B cell (primary cell): ENCODE data around the gene NPPA. TPM values are rescaled to one million over a fixed set of nuclear protein-coding genes. Genes with fewer than 3 reads are reported as not detected.

Experiments used
- ATAC-seq: fragments of 200-7000 bp; cut with Tn5 transposase; one replicate; pipeline ENCODE4 v1.10.0; 2021; ENCODE audit warnings: low read depth, mild to moderate bottlenecking, moderate number of reproducible peaks, moderate library complexity
- CTCF ChIA-PET: fragments of 350-600 bp; sonication (Branson Sonifier 250); formaldehyde crosslinking; loops from one replicate; lab custom pipeline; 2021; ENCODE audit warnings: antibody characterized with exemption, inconsistent platforms; lab: Charles Lee
- POLR2A ChIA-PET: fragments of 350-600 bp; sonication (Branson Sonifier 250); formaldehyde crosslinking; loops from one replicate; lab custom pipeline; 2021; ENCODE audit warnings: antibody characterized with exemption; lab: Charles Lee
- DNase-seq: peaks from one replicate; pipeline ENCODE4 v3.0.0; 2013
- H2AFZ ChIP-seq: 2 replicates; pipeline ENCODE4 v1.6.1; 2012; ENCODE audit warnings: mild to moderate bottlenecking, low read depth, low read length; ENCODE audit not compliant: insufficient read depth, poor library complexity, severe bottlenecking
- H3K27ac ChIP-seq, 2 donors: 1 replicate in 1 of 2; 2 replicates in 1 of 2; pipeline ENCODE4 v1.5.1; 2012 to 2013; ENCODE audit warnings: low read length in 2 of 2, mild to moderate bottlenecking in 2 of 2, moderate library complexity in 1 of 2
- H3K27me3 ChIP-seq, 4 experiments: fragments of 200-600 bp in 1 of 4; sonication (generic) in 1 of 4; replicated peaks in 1 of 4; 1 replicate in 2 of 4; 2 replicates in 2 of 4; pipeline versions ENCODE4 v1.6.1 to v1.7.0; 2013 to 2016; ENCODE audit warnings: low read length in 3 of 4, mild to moderate bottlenecking in 2 of 4, mixed read lengths in 1 of 4, moderate library complexity in 1 of 4; ENCODE audit not compliant: insufficient read depth in 4 of 4, control insufficient read depth in 3 of 4; ENCODE audit errors: control extremely low read depth in 1 of 4
- H3K36me3 ChIP-seq, 2 experiments: replicated peaks in 1 of 2; 1 replicate in 1 of 2; 2 replicates in 1 of 2; pipeline versions ENCODE4 v1.6.1 to v1.7.1; 2013; ENCODE audit warnings: low read length in 1 of 2; ENCODE audit not compliant: insufficient read depth in 2 of 2, control insufficient read depth in 1 of 2; ENCODE audit errors: control extremely low read depth in 1 of 2, extremely low read depth in 1 of 2
- H3K4me1 ChIP-seq, 2 donors: fragments of 200-600 bp in 1 of 2; sonication (generic) in 1 of 2; 1 replicate in 1 of 2; 2 replicates in 1 of 2; pipeline versions ENCODE4 v1.5.1 to v1.6.1; 2013 to 2017; ENCODE audit warnings: low read length in 2 of 2; ENCODE audit not compliant: control insufficient read depth in 2 of 2, insufficient read depth in 2 of 2
- H3K4me2 ChIP-seq: replicated peaks from 2 replicates; pipeline ENCODE3; 2012; ENCODE audit warnings: mild to moderate bottlenecking, low read depth, low read length; ENCODE audit not compliant: poor library complexity, severe bottlenecking
- H3K4me3 ChIP-seq, 5 experiments: fragments of 200-600 bp in 1 of 5; sonication (generic) in 1 of 5; 1 replicate in 3 of 5; 2 replicates in 2 of 5; pipeline versions ENCODE4 v1.5.1 to v1.7.0; 2011 to 2016; ENCODE audit warnings: low read length in 4 of 5, mild to moderate bottlenecking in 4 of 5, low read depth in 2 of 5, control low read depth in 1 of 5, moderate library complexity in 1 of 5; ENCODE audit not compliant: insufficient read depth in 1 of 5; ENCODE audit errors: control extremely low read depth in 1 of 5, extremely low read depth in 1 of 5
- H3K79me2 ChIP-seq: fragments of 200-600 bp; sonication (generic); one replicate; pipeline ENCODE4 v1.6.0; 2016; ENCODE audit warnings: low read length; ENCODE audit not compliant: control insufficient read depth, insufficient read depth
- H3K9ac ChIP-seq: fragments of 200-600 bp; sonication (generic); 2 replicates; pipeline ENCODE4 v1.6.1; 2017; ENCODE audit warnings: mild to moderate bottlenecking, low read length, moderate library complexity
- H3K9me3 ChIP-seq, 3 donors: one replicate each; pipeline versions ENCODE4 v1.6.1 to v1.7.1; 2013; ENCODE audit warnings: low read length in 2 of 3; ENCODE audit not compliant: control insufficient read depth in 2 of 3, insufficient read depth in 1 of 3; ENCODE audit errors: control extremely low read depth in 1 of 3
- H4K20me1 ChIP-seq: 2 replicates; pipeline ENCODE4 v1.6.0; 2012; ENCODE audit warnings: mild to moderate bottlenecking, low read length; ENCODE audit not compliant: insufficient read depth, control insufficient read depth, poor library complexity, severe bottlenecking
- H3K27ac Mint-ChIP-seq: one replicate; pipeline ENCODE4 v1.8.0; 2021; ENCODE audit warnings: mixed read lengths
- H3K27me3 Mint-ChIP-seq: one replicate; pipeline ENCODE4 v1.8.0; 2021; ENCODE audit warnings: mixed read lengths
- H3K4me1 Mint-ChIP-seq: one replicate; pipeline ENCODE4 v1.8.0; 2021; ENCODE audit warnings: mixed read lengths
- H3K4me3 Mint-ChIP-seq: one replicate; pipeline ENCODE4 v1.8.0; 2021; ENCODE audit warnings: mixed read lengths
- H3K9me3 Mint-ChIP-seq: one replicate; pipeline ENCODE4 v1.8.0; 2022; ENCODE audit warnings: mixed read lengths; ENCODE audit not compliant: insufficient read depth
- CTCF ChIP-seq: fragments of 200-600 bp; IDR thresholded peaks from one replicate; pipeline ENCODE4 v1.8.0; 2022; ENCODE audit warnings: antibody characterized with exemption, mild to moderate bottlenecking
- EZH2 ChIP-seq: IDR thresholded peaks from 2 replicates; pipeline ENCODE4 v1.6.1; 2012; ENCODE audit warnings: borderline replicate concordance, low read depth, mild to moderate bottlenecking, moderate library complexity, low read length; ENCODE audit not compliant: insufficient read depth, poor library complexity, severe bottlenecking
- WGBS: methylation state at CpG from one replicate; pipeline ENCODE4 v1.1.5; 2013; ENCODE audit warnings: missing lambda C conversion rate; ENCODE audit not compliant: insufficient coverage; 5-methylcytosine and 5-hydroxymethylcytosine counted together
- intact Hi-C: fragments of 100-400 bp; cut with micrococcal nuclease; formaldehyde crosslinking; loops from one replicate; pipeline ENCODE4 v1.10.0; 2022
- polyA plus RNA-seq: library from polyadenylated mRNA; depleted of rRNA; stranded (reverse); fragments of >200 nt; gene quantifications from 2 replicates; pipeline ENCODE4 v1.2.3, GENCODE V29; 2012
- total RNA-seq, 2 donors: library from RNA; stranded (reverse); fragments of 120-200 nt in 1 of 2; gene quantifications; 1 replicate in 1 of 2; 2 replicates in 1 of 2; pipeline versions ENCODE4 v1.2.3 to v1.2.4, GENCODE V29; 2013 to 2022

Gene NPPA
- total and polyA plus RNA-seq, 2 donors (not counting 1 experiment from before 2014, with no cell fraction given) = not detected

GRCh38 chr1:11869650-11870207, 22.1 kb upstream of the NPPA start:
- DNase-seq (no peak), ATAC-seq (no peak)
- Mint-ChIP-seq H3K4me3 (no peak overlapping the region), H3K27me3 (peaks cover 8% of the 10 kb centered on the region), H3K27ac (no peak overlapping the region), H3K4me1 (no peaks in the 10 kb centered on the region), H3K9me3 (no peaks in the 10 kb centered on the region)
- intact Hi-C loops = no loop called here
- CTCF ChIA-PET = interaction anchor here (1.0 to 1.1 kb wide), 2 partner anchors 24 to 32 kb away, joined by 3 read pairs; no protein-coding TSS in a partner anchor
- no peak overlapping the region for H3K9ac ChIP-seq
- H3K4me1 ChIP-seq = no peaks in the 10 kb centered on the region
- H3K4me3 ChIP-seq = no peak overlapping the region
- no peak overlapping the region for H3K4me2 ChIP-seq
- H2AFZ ChIP-seq = no peak overlapping the region
- H3K27me3 ChIP-seq = peaks cover 0 to 9% (median 0%) of the 10 kb centered on the region in 4 experiments
- POLR2A ChIA-PET = no interaction called here
- H3K79me2 ChIP-seq = no peaks in the 10 kb centered on the region
- 81% methylated on average over 3 of the region's 5 CpGs for WGBS
- H3K27ac ChIP-seq = no peak overlapping the region
- no peaks in the 10 kb centered on the region for H4K20me1 ChIP-seq
- TF ChIP-seq CTCF = no peak
- TF ChIP-seq EZH2 = no peak
- H3K9me3 ChIP-seq = no peaks in the 10 kb centered on the region
- no peaks in the 10 kb centered on the region for H3K36me3 ChIP-seq

DNA sequence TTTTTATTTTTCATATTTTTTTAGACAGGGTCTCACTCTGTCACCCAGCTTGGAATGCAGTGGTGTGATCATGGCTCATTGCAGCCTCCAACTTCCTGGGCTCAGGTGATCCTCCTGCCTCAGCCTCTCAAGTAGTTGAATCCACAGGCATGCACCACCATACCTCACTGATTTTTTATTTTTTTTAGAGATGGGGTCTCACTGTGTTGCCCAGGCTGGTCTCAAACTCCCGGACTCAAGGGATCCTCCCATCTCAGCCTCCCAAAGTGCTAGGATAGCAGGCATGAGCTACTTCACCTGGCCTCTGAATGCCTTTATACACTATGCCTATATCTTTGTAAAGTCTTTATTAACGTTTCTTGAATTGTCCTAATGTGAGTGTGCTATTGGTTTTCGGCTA, 21.5 kb upstream of the NPPA start:
- ATAC-seq = no peak
- H3K9me3 ChIP-seq = no peaks in the 10 kb centered on the region
- H3K4me2 ChIP-seq = no peak overlapping the region
- DNase-seq = no peak
- 90% methylated on average over 2 of the region's 3 CpGs for WGBS
- no peak overlapping the region for H3K4me3 ChIP-seq
- ChIA-PET POLR2A (interaction anchor here (0.6 kb wide), 1 partner anchor 83 kb away, joined by 3 read pairs; no protein-coding TSS in a partner anchor), CTCF (interaction anchor here (1.1 kb wide), 1 partner anchor 24 kb away, joined by 3 read pairs; no protein-coding TSS in a partner anchor)
- no peaks in the 10 kb centered on the region for H3K36me3 ChIP-seq
- no peak overlapping the region for H2AFZ ChIP-seq
- Mint-ChIP-seq H3K4me3 (no peak overlapping the region), H3K9me3 (no peaks in the 10 kb centered on the region), H3K4me1 (no peaks in the 10 kb centered on the region), H3K27ac (no peak overlapping the region), H3K27me3 (peaks cover 7% of the 10 kb centered on the region)
- H3K9ac ChIP-seq = no peak overlapping the region
- no peaks in the 10 kb centered on the region for H4K20me1 ChIP-seq
- TF ChIP-seq EZH2 = no peak
- no peak for TF ChIP-seq CTCF
- no peak overlapping the region for H3K27ac ChIP-seq
- no peaks in the 10 kb centered on the region for H3K4me1 ChIP-seq
- intact Hi-C loops = no loop called here
- H3K79me2 ChIP-seq = no peaks in the 10 kb centered on the region
- H3K27me3 ChIP-seq = peaks cover 0 to 5% (median 0%) of the 10 kb centered on the region in 4 experiments
